Transverse colon (tissue), 4 donors: ENCODE measurements around the gene RGS5. TPM values are rescaled to one million over a fixed set of nuclear protein-coding genes. Genes with fewer than 3 reads are reported as not detected.
"Not testable (repeated sequence)": the region's sequence is repeated elsewhere in the genome, so short reads cannot be mapped to it uniquely, and the experiment has no call there.

Source experiments
- DNase-seq: peaks from one replicate; pipeline ENCODE4 v3.0.0-alpha.2; 2019
- H3K27ac ChIP-seq, 4 donors: fragments of 200-600 bp; sonication (generic); 2 replicates each; pipeline ENCODE4 v1.5.1; 2016 to 2018; ENCODE audit warnings: inconsistent platforms in 4 of 4
- H3K27me3 ChIP-seq: fragments of 200-600 bp; sonication (generic); 2 replicates; pipeline ENCODE4 v1.5.1; 2017; ENCODE audit warnings: inconsistent platforms
- H3K36me3 ChIP-seq, 4 donors: fragments of 200-600 bp; sonication (generic); 2 replicates each; pipeline ENCODE4 v1.5.1; 2017 to 2019; ENCODE audit warnings: inconsistent platforms in 4 of 4
- H3K4me1 ChIP-seq, 4 donors: fragments of 200-600 bp; sonication (generic); 2 replicates each; pipeline ENCODE4 v1.5.1; 2017 to 2020; ENCODE audit warnings: inconsistent platforms in 4 of 4
- H3K4me3 ChIP-seq, 4 donors: fragments of 200-600 bp; sonication (generic); 1 replicate in 1 of 4; 2 replicates in 3 of 4; pipeline versions ENCODE4 v1.5.1 to v1.6.1; 2017 to 2019; ENCODE audit warnings: inconsistent platforms in 4 of 4
- H3K9me3 ChIP-seq, 2 donors: fragments of 200-600 bp; sonication (generic); 2 replicates each; pipeline ENCODE4 v1.5.1; 2017 to 2019; ENCODE audit warnings: inconsistent platforms in 2 of 2
- EP300 ChIP-seq: sonication (generic); formaldehyde crosslinking; IDR thresholded peaks from one replicate; pipeline ENCODE4 v1.6.1; 2017; ENCODE audit warnings: antibody characterized with exemption, low read depth
- POLR2A ChIP-seq: fragments of 450-650 bp; IDR thresholded peaks from one replicate; pipeline ENCODE4 v1.6.1; 2016; ENCODE audit warnings: antibody characterized with exemption, mild to moderate bottlenecking, moderate library complexity
- POLR2AphosphoS5 ChIP-seq, 3 donors: sonication (generic); formaldehyde crosslinking; IDR thresholded peaks; one replicate each; pipeline ENCODE4 v1.6.1; 2016; ENCODE audit warnings: antibody characterized with exemption in 3 of 3
- WGBS, 2 donors: methylation state at CpG; one replicate each; pipeline ENCODE4 v1.1.5; 2018; ENCODE audit warnings: low coverage in 1 of 2; 5-methylcytosine and 5-hydroxymethylcytosine counted together
- in situ Hi-C, 4 donors: fragments of 200-750 bp; cut with MboI; loops; one replicate each; pipeline versions ENCODE4 v1.15.0 to v1.15.1; 2017; ENCODE audit warnings: low sequenced_read_pairs in 3 of 4, low pct_ligation_motif_present in 1 of 4, low pct_unique_long_range_greater_than_20kb in 1 of 4
- intact Hi-C: fragments of 100-400 bp; cut with DNase I; formaldehyde crosslinking; loops from one replicate; pipeline ENCODE4 v1.15.1; 2023; ENCODE audit warnings: low total_unique reads
- total RNA-seq, 4 donors: library from RNA; depleted of rRNA; stranded (reverse); fragments of >200 nt; gene quantifications; one replicate each; pipeline ENCODE4 v1.1.0, GENCODE V29; 2016
- TF ChIP-seq, protein P1 (sequence below), 5 experiments: fragments of 200-600 bp in 3 of 5; fragments of 450-650 bp in 2 of 5; sonication (generic) in 3 of 5; IDR thresholded peaks; 1 replicate in 2 of 5; 2 replicates in 3 of 5; pipeline ENCODE4 v1.5.1; 2016 to 2017; ENCODE audit warnings: antibody characterized with exemption in 5 of 5, inconsistent platforms in 3 of 5, mild to moderate bottlenecking in 2 of 5, moderate library complexity in 1 of 5

The RGS5 gene
- total RNA-seq, 4 donors from 2014 or later, result 28.1 to 55.6 (median 41.8) TPM

GRCh38 chr1:163240705-163241104, 38.0 kb upstream of the RGS5 start:
- TF ChIP-seq, protein P1, sequence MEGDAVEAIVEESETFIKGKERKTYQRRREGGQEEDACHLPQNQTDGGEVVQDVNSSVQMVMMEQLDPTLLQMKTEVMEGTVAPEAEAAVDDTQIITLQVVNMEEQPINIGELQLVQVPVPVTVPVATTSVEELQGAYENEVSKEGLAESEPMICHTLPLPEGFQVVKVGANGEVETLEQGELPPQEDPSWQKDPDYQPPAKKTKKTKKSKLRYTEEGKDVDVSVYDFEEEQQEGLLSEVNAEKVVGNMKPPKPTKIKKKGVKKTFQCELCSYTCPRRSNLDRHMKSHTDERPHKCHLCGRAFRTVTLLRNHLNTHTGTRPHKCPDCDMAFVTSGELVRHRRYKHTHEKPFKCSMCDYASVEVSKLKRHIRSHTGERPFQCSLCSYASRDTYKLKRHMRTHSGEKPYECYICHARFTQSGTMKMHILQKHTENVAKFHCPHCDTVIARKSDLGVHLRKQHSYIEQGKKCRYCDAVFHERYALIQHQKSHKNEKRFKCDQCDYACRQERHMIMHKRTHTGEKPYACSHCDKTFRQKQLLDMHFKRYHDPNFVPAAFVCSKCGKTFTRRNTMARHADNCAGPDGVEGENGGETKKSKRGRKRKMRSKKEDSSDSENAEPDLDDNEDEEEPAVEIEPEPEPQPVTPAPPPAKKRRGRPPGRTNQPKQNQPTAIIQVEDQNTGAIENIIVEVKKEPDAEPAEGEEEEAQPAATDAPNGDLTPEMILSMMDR (IDR thresholded peaks at IDR 0.05), result no peak
- TF ChIP-seq EP300 (no peak), POLR2AphosphoS5 (IDR thresholded peaks at IDR 0.05) (no peak), POLR2A (no peak)

DNA sequence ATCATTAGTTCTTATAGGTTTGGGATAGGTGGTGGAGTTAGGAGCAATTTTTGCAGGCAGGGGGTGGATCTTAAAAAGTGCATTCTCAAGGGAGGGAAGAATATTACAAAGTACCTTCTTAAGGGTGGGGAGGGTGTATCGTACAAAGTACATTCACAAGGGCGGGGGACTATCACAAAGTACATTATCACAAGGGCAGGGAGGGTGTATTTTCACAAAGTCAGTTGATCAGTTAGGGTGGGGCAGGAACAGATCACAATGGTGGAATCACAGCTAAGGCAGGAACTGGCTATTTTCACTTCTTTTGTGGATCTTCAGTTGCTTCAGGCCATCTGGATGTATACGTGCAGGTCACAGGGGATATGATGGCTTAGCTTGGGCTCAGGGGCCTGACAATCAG, 30.9 kb upstream of the RGS5 start:
- H3K27me3 ChIP-seq, DNase-seq, H3K4me3 ChIP-seq, in situ Hi-C loops, H3K36me3 ChIP-seq, H3K4me1 ChIP-seq, H3K27ac ChIP-seq, intact Hi-C loops, H3K9me3 ChIP-seq: not testable (repeated sequence)
- 84% methylated on average over 3 of the region's 3 CpGs; no CpG with 5 or more reads in 1 of the 2 donors for WGBS, 2 donors

More at GRCh38 chr1:163240705-163241104, 38.0 kb upstream of the RGS5 start:
- no peak for DNase-seq
- H3K36me3 ChIP-seq, result no peaks in the 10 kb centered on the region
- H3K4me1 ChIP-seq, result no peaks in the 10 kb centered on the region
- H3K4me3 ChIP-seq, result no peak overlapping the region
- H3K27ac ChIP-seq, result no peak overlapping the region
- 82 to 98% methylated on average over 3 of the region's 3 CpGs for WGBS, 2 donors
- no peaks in the 10 kb centered on the region for H3K27me3 ChIP-seq
- in situ Hi-C loops, result no loop called here
- no peaks in the 10 kb centered on the region for H3K9me3 ChIP-seq
- intact Hi-C loops, result no loop called here

- H3K4me1 ChIP-seq, result no peaks in the 10 kb centered on the region
- WGBS, 2 donors, result 30 to 41% methylated on average over 2 of the region's 2 CpGs
- no peak overlapping the region for H3K4me3 ChIP-seq
- H3K27ac ChIP-seq, result peak overlapping the region; percentile 22 to 61 (median 47)
- in situ Hi-C loops, result no loop called here
- H3K9me3 ChIP-seq, result no peaks in the 10 kb centered on the region
- TF ChIP-seq, protein P1 (IDR thresholded peaks at IDR 0.05), result no peak
- TF ChIP-seq POLR2AphosphoS5 (IDR thresholded peaks at IDR 0.05) (peak in 1 of 3 donors; percentile 15), EP300 (no peak)
- no peak for DNase-seq
- H3K27me3 ChIP-seq, result no peaks in the 10 kb centered on the region
- intact Hi-C loops, result no loop called here
- H3K36me3 ChIP-seq, result no peaks in the 10 kb centered on the region
Measured at GRCh38 chr1:163231385-163231784, 28.7 kb upstream of the RGS5 start.

DNA sequence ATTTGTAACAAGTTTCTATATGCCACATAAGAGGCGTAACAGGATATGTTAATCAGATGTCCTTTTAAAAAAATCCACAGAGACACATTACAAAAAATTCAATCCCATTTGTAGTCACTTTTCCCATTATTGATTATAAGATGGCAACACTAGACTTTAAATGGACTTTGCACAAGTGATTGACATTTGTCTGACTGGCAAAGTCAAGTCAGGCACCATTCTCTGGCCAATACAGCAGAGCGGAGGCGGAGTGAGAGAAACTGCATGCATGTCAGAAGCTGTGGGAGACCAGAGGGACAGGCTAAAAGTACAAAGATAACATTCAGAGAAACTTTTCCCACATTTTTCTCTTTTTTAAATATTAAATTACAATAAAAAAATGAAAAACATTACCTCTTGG, 28.1 kb upstream of the RGS5 start:
- Histone ChIP-seq H3K27me3 (no peaks in the 10 kb centered on the region), H3K27ac (peak overlapping the region; percentile 21 to 54 (median 41)), H3K36me3 (no peaks in the 10 kb centered on the region), H3K4me3 (no peak overlapping the region), H3K9me3 (no peaks in the 10 kb centered on the region), H3K4me1 (no peaks in the 10 kb centered on the region)
- TF ChIP-seq POLR2A (no peak), POLR2AphosphoS5 (IDR thresholded peaks at IDR 0.05) (no peak), EP300 (no peak)
- TF ChIP-seq, protein P1 (IDR thresholded peaks at IDR 0.05), result no peak
- WGBS, 2 donors, result 95% methylated on average over 3 of the region's 3 CpGs
- DNase-seq, result no peak
- in situ Hi-C loops, result no loop called here
- intact Hi-C loops, result no loop called here

DNA sequence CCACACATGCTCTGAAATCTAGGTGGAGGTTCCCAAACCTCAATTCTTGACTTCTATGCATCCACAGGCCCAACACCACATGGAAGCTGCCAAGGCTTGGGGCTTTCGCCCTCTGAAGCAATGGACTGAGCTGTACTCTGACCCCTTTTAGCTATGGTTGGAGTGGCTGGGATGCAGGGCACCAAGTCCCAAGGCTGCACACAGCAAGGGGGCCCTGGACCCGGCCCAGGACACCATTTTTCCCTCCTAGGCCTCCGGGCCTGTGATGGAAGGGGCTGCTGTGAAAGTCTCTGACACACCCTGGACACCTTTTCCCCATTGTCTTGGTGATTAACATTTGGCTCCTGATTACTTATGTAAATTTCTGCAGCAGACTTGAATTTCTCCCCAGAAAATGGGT, 25.6 kb upstream of the RGS5 start:
- DNase-seq, H3K27me3 ChIP-seq, in situ Hi-C loops, H3K4me3 ChIP-seq, H3K27ac ChIP-seq, H3K4me1 ChIP-seq, intact Hi-C loops, H3K9me3 ChIP-seq, H3K36me3 ChIP-seq: not testable (repeated sequence)
- 73% methylated on average over 3 of the region's 3 CpGs; no CpG with 5 or more reads in 1 of the 2 donors for WGBS, 2 donors
